Measurements from ENCODE around the gene IFNGR1. TPM values are rescaled to one million over a fixed set of nuclear protein-coding genes. Genes with fewer than 3 reads are reported as not detected.

Gene IFNGR1
- total and polyA plus RNA-seq, 5 donors from 2014 or later, result 30.7 to 44.4 (median 37.3) TPM

- peak overlapping the region; percentile 11 to 37 (median 31) for H3K4me3 Mint-ChIP-seq
- DNase-seq, result peak in 2 of 3 donors; percentile 35 to 69
- peaks cover 0 to 6% (median 2%) of the 10 kb centered on the region in 7 donors for H3K9me3 Mint-ChIP-seq
- peaks cover 0 to 1% of the 10 kb centered on the region in 2 experiments for H3K9me3 ChIP-seq (ENCODE audit: control insufficient read depth in 2 of 2, low read length in 2 of 2)
- peaks cover 27 to 49% (median 33%) of the 10 kb centered on the region in 4 donors for H3K4me1 Mint-ChIP-seq
- H3K27ac ChIP-seq (ENCODE audit: insufficient read depth, low read length, poor library complexity, severe bottlenecking), result no peak overlapping the region
- no peaks in the 10 kb centered on the region for H3K27me3 Mint-ChIP-seq
- peaks cover 5% of the 10 kb centered on the region for H3K36me3 Mint-ChIP-seq
- H3K27me3 ChIP-seq (ENCODE audit: control insufficient read depth, insufficient read depth, low read length), result peaks cover 2% of the 10 kb centered on the region
- no peaks in the 10 kb centered on the region for H3K36me3 ChIP-seq (ENCODE audit: control insufficient read depth, insufficient read depth, low read length)
- peak overlapping the region; percentile 51 for H3K4me3 ChIP-seq (ENCODE audit: low read depth, low read length)
- H3K4me1 ChIP-seq (ENCODE audit: control insufficient read depth, insufficient read depth, low read length, poor library complexity, severe bottlenecking), result peaks cover 23% of the 10 kb centered on the region
- H3K27ac Mint-ChIP-seq, result peak overlapping the region; percentile 18 to 91 (median 64)
- peak; percentile 81 to 83 for ATAC-seq (ENCODE audit: low read depth in 2 of 2)
These were observed 15.0 kb upstream of the IFNGR1 start for GRCh38 chr6:137233911-137234863.

GRCh38 chr6:137231895-137232294, 12.7 kb upstream of the IFNGR1 start:
- no peaks in the 10 kb centered on the region for H3K9me3 ChIP-seq (ENCODE audit: control insufficient read depth in 2 of 2, low read length in 2 of 2)
- Mint-ChIP-seq H3K36me3 (no peaks in the 10 kb centered on the region), H3K9me3 (no peaks in the 10 kb centered on the region), H3K27ac (peak overlapping the region in 1 of 3 donors; percentile 37), H3K4me1 (peaks cover 20 to 54% (median 35%) of the 10 kb centered on the region in 4 donors), H3K4me3 (peak overlapping the region; percentile 55 to 77 (median 60)), H3K27me3 (no peaks in the 10 kb centered on the region)
- no peaks in the 10 kb centered on the region for H3K27me3 ChIP-seq (ENCODE audit: control insufficient read depth, insufficient read depth, low read length)
- peaks cover 23% of the 10 kb centered on the region for H3K4me1 ChIP-seq (ENCODE audit: control insufficient read depth, insufficient read depth, low read length, poor library complexity, severe bottlenecking)
- peak overlapping the region; percentile 64 for H3K4me3 ChIP-seq (ENCODE audit: low read depth, low read length)
- no peak overlapping the region for H3K27ac ChIP-seq (ENCODE audit: insufficient read depth, low read length, poor library complexity, severe bottlenecking)
- DNase-seq (peak in 2 of 3 donors; percentile 41 to 63), ATAC-seq (ENCODE audit: low read depth in 2 of 2) (peak; percentile 60 to 62)
- no peaks in the 10 kb centered on the region for H3K36me3 ChIP-seq (ENCODE audit: control insufficient read depth, insufficient read depth, low read length)

GRCh38 chr6:137230956-137231555, 11.9 kb upstream of the IFNGR1 start:
- Histone ChIP-seq H3K27ac (ENCODE audit: insufficient read depth, low read length, poor library complexity, severe bottlenecking) (no peak overlapping the region), H3K4me3 (ENCODE audit: low read depth, low read length) (peak overlapping the region; percentile 64), H3K9me3 (ENCODE audit: control insufficient read depth in 2 of 2, low read length in 2 of 2) (no peaks in the 10 kb centered on the region), H3K27me3 (ENCODE audit: control insufficient read depth, insufficient read depth, low read length) (no peaks in the 10 kb centered on the region), H3K4me1 (ENCODE audit: control insufficient read depth, insufficient read depth, low read length, poor library complexity, severe bottlenecking) (peaks cover 23% of the 10 kb centered on the region), H3K36me3 (ENCODE audit: control insufficient read depth, insufficient read depth, low read length) (no peaks in the 10 kb centered on the region)
- H3K27ac Mint-ChIP-seq, result peak overlapping the region in 1 of 3 donors; percentile 55
- H3K4me1 Mint-ChIP-seq, result peaks cover 20 to 54% (median 33%) of the 10 kb centered on the region in 4 donors
- DNase-seq, result no peak
- no peak for ATAC-seq (ENCODE audit: low read depth in 2 of 2)
- no peaks in the 10 kb centered on the region for H3K36me3 Mint-ChIP-seq
- peaks cover 3% of the 10 kb centered on the region for H3K27me3 Mint-ChIP-seq
- H3K9me3 Mint-ChIP-seq, result no peaks in the 10 kb centered on the region
- H3K4me3 Mint-ChIP-seq, result no peak overlapping the region

- Histone ChIP-seq H3K9me3 (ENCODE audit: control insufficient read depth in 2 of 2, low read length in 2 of 2) (no peaks in the 10 kb centered on the region), H3K36me3 (ENCODE audit: control insufficient read depth, insufficient read depth, low read length) (no peaks in the 10 kb centered on the region), H3K4me3 (ENCODE audit: low read depth, low read length) (no peak overlapping the region), H3K27ac (ENCODE audit: insufficient read depth, low read length, poor library complexity, severe bottlenecking) (no peak overlapping the region), H3K4me1 (ENCODE audit: control insufficient read depth, insufficient read depth, low read length, poor library complexity, severe bottlenecking) (peaks cover 23% of the 10 kb centered on the region), H3K27me3 (ENCODE audit: control insufficient read depth, insufficient read depth, low read length) (no peaks in the 10 kb centered on the region)
- H3K36me3 Mint-ChIP-seq, result no peaks in the 10 kb centered on the region
- H3K27ac Mint-ChIP-seq, result no peak overlapping the region
- no peaks in the 10 kb centered on the region for H3K9me3 Mint-ChIP-seq
- peaks cover 8% of the 10 kb centered on the region for H3K27me3 Mint-ChIP-seq
- DNase-seq (no peak), ATAC-seq (ENCODE audit: low read depth in 2 of 2) (no peak)
- H3K4me3 Mint-ChIP-seq, result no peak overlapping the region
- peaks cover 20 to 52% (median 33%) of the 10 kb centered on the region in 4 donors for H3K4me1 Mint-ChIP-seq
These were observed 11.4 kb upstream of the IFNGR1 start for GRCh38 chr6:137230547-137230946.

GRCh38 chr6:137229075-137229759, 10.0 kb upstream of the IFNGR1 start:
- H3K27ac ChIP-seq (ENCODE audit: insufficient read depth, low read length, poor library complexity, severe bottlenecking), result no peak overlapping the region
- peaks cover 18 to 51% (median 31%) of the 10 kb centered on the region in 4 donors for H3K4me1 Mint-ChIP-seq
- ATAC-seq (ENCODE audit: low read depth in 2 of 2), result no peak
- no peak overlapping the region for H3K4me3 Mint-ChIP-seq
- peaks cover 14% of the 10 kb centered on the region for H3K4me1 ChIP-seq (ENCODE audit: control insufficient read depth, insufficient read depth, low read length, poor library complexity, severe bottlenecking)
- no peaks in the 10 kb centered on the region for H3K36me3 Mint-ChIP-seq
- no peak for DNase-seq
- H3K27me3 Mint-ChIP-seq, result peaks cover 15% of the 10 kb centered on the region
- H3K9me3 Mint-ChIP-seq, result no peaks in the 10 kb centered on the region
- no peak overlapping the region for H3K4me3 ChIP-seq (ENCODE audit: low read depth, low read length)
- no peaks in the 10 kb centered on the region for H3K27me3 ChIP-seq (ENCODE audit: control insufficient read depth, insufficient read depth, low read length)
- no peaks in the 10 kb centered on the region for H3K36me3 ChIP-seq (ENCODE audit: control insufficient read depth, insufficient read depth, low read length)
- H3K27ac Mint-ChIP-seq, result no peak overlapping the region
- no peaks in the 10 kb centered on the region for H3K9me3 ChIP-seq (ENCODE audit: control insufficient read depth in 2 of 2, low read length in 2 of 2)

GRCh38 chr6:137227871-137228302, 8.7 kb upstream of the IFNGR1 start:
- Histone ChIP-seq H3K27me3 (ENCODE audit: control insufficient read depth, insufficient read depth, low read length) (no peaks in the 10 kb centered on the region), H3K9me3 (ENCODE audit: control insufficient read depth in 2 of 2, low read length in 2 of 2) (no peaks in the 10 kb centered on the region), H3K4me1 (ENCODE audit: control insufficient read depth, insufficient read depth, low read length, poor library complexity, severe bottlenecking) (peaks cover 14% of the 10 kb centered on the region), H3K4me3 (ENCODE audit: low read depth, low read length) (no peak overlapping the region), H3K27ac (ENCODE audit: insufficient read depth, low read length, poor library complexity, severe bottlenecking) (no peak overlapping the region), H3K36me3 (ENCODE audit: control insufficient read depth, insufficient read depth, low read length) (no peaks in the 10 kb centered on the region)
- H3K4me3 Mint-ChIP-seq, result no peak overlapping the region
- no peaks in the 10 kb centered on the region for H3K9me3 Mint-ChIP-seq
- H3K4me1 Mint-ChIP-seq, result peaks cover 12 to 44% (median 24%) of the 10 kb centered on the region in 4 donors
- no peak for DNase-seq
- ATAC-seq (ENCODE audit: low read depth in 2 of 2), result no peak
- H3K36me3 Mint-ChIP-seq, result no peaks in the 10 kb centered on the region
- no peak overlapping the region for H3K27ac Mint-ChIP-seq
- peaks cover 15% of the 10 kb centered on the region for H3K27me3 Mint-ChIP-seq

- no peak for ATAC-seq (ENCODE audit: low read depth in 2 of 2)
- H3K27me3 Mint-ChIP-seq, result peaks cover 15% of the 10 kb centered on the region
These were observed 7.5 kb upstream of the IFNGR1 start for GRCh38 chr6:137226697-137227096.

More at GRCh38 chr6:137226697-137227096, 7.5 kb upstream of the IFNGR1 start:
- no peak for DNase-seq
- Mint-ChIP-seq H3K4me1 (peaks cover 7 to 34% (median 17%) of the 10 kb centered on the region in 4 donors), H3K27ac (no peak overlapping the region), H3K36me3 (no peaks in the 10 kb centered on the region), H3K4me3 (no peak overlapping the region), H3K9me3 (no peaks in the 10 kb centered on the region)
- Histone ChIP-seq H3K4me3 (ENCODE audit: low read depth, low read length) (no peak overlapping the region), H3K27me3 (ENCODE audit: control insufficient read depth, insufficient read depth, low read length) (no peaks in the 10 kb centered on the region), H3K36me3 (ENCODE audit: control insufficient read depth, insufficient read depth, low read length) (no peaks in the 10 kb centered on the region), H3K4me1 (ENCODE audit: control insufficient read depth, insufficient read depth, low read length, poor library complexity, severe bottlenecking) (peaks cover 8% of the 10 kb centered on the region), H3K9me3 (ENCODE audit: control insufficient read depth in 2 of 2, low read length in 2 of 2) (no peaks in the 10 kb centered on the region), H3K27ac (ENCODE audit: insufficient read depth, low read length, poor library complexity, severe bottlenecking) (no peak overlapping the region)

Data from CD4-positive, CD25-positive, alpha-beta regulatory T cell (primary cell).